Putamen (tissue), 1 donor: ENCODE results near the gene FBLN1.
A peak's percentile ranks its signal among the peaks of the same experiment; 100 is the strongest.
"Not testable (repeated sequence)": the region's sequence is repeated elsewhere in the genome, so short reads cannot be mapped to it uniquely, and the experiment has no call there.

Experiments used
- DNase-seq: peaks from one replicate; pipeline ENCODE4 v3.0.0-alpha.2; 2016; ENCODE audit warnings: low spot score

FBLN1 gene

GRCh38 chr22:45548991-45549761 lies 46.5 kb downstream of the FBLN1 start:
- no peak for DNase-seq

GRCh38 chr22:45549762-45550378 lies 47.2 kb downstream of the FBLN1 start:
- no peak for DNase-seq

- DNase-seq: no peak
These were observed 47.7 kb downstream of the FBLN1 start for GRCh38 chr22:45550416-45550815.

- DNase-seq: no peak
These were observed 48.2 kb downstream of the FBLN1 start for GRCh38 chr22:45550891-45551290.

- peak; percentile 55 for DNase-seq
These were observed 48.8 kb downstream of the FBLN1 start for GRCh38 chr22:45551310-45552016.

GRCh38 chr22:45552017-45552411 lies 49.3 kb downstream of the FBLN1 start:
- DNase-seq: no peak

GRCh38 chr22:45552580-45553350 lies 50.1 kb downstream of the FBLN1 start:
- DNase-seq: no peak

- peak; percentile 65 for DNase-seq
These were observed 50.8 kb downstream of the FBLN1 start for GRCh38 chr22:45553351-45554039.

GRCh38 chr22:45554040-45554406 lies 51.3 kb downstream of the FBLN1 start:
- DNase-seq: no peak

- no peak for DNase-seq
These were observed 52.2 kb downstream of the FBLN1 start for GRCh38 chr22:45554861-45555260.

- DNase-seq: not testable (repeated sequence)
These were observed 55.2 kb downstream of the FBLN1 start for GRCh38 chr22:45557926-45558325.

GRCh38 chr22:45560092-45560491 lies 57.4 kb downstream of the FBLN1 start:
- not testable (repeated sequence) for DNase-seq

- DNase-seq: not testable (repeated sequence)
These were observed 58.1 kb downstream of the FBLN1 start for GRCh38 chr22:45560761-45561160.

- DNase-seq: no peak
These were observed 59.4 kb downstream of the FBLN1 start for GRCh38 chr22:45562102-45562501.

GRCh38 chr22:45562537-45563361 lies 60.1 kb downstream of the FBLN1 start:
- no peak for DNase-seq

- DNase-seq: no peak
These were observed 60.8 kb downstream of the FBLN1 start for GRCh38 chr22:45563362-45564040.

- DNase-seq: no peak
These were observed 61.8 kb downstream of the FBLN1 start for GRCh38 chr22:45564349-45565030.

GRCh38 chr22:45565171-45565570 lies 62.5 kb downstream of the FBLN1 start:
- no peak for DNase-seq

GRCh38 chr22:45565973-45566372 lies 63.3 kb downstream of the FBLN1 start:
- no peak for DNase-seq

GRCh38 chr22:45568213-45568612 lies 65.5 kb downstream of the FBLN1 start:
- no peak for DNase-seq
